HG03571 (cell line): Measurements from ENCODE around the gene DDR2.

Experiments
- ATAC-seq: cut with Tn5 transposase; IDR thresholded peaks from one replicate; pipeline ENCODE4 v1.9.1; 2021; ENCODE audit not compliant: unreplicated experiment

The DDR2 gene

GRCh38 chr1:162670928-162671663 is 38.8 kb downstream of the DDR2 start:
- ATAC-seq: no peak

- no peak for ATAC-seq
Measured at GRCh38 chr1:162671664-162672410, 39.6 kb downstream of the DDR2 start.

- ATAC-seq: no peak
Measured at GRCh38 chr1:162672622-162673260, 40.5 kb downstream of the DDR2 start.

GRCh38 chr1:162674034-162674608 is 41.9 kb downstream of the DDR2 start:
- no peak for ATAC-seq

GRCh38 chr1:162676087-162676486 is 43.8 kb downstream of the DDR2 start:
- no peak for ATAC-seq

- no peak for ATAC-seq
Measured at GRCh38 chr1:162676750-162677149, 44.5 kb downstream of the DDR2 start.

- ATAC-seq: no peak
Measured at GRCh38 chr1:162677607-162678371, 45.5 kb downstream of the DDR2 start.

- ATAC-seq: no peak
Measured at GRCh38 chr1:162678439-162678838, 46.2 kb downstream of the DDR2 start.

GRCh38 chr1:162679298-162679697 is 47.0 kb downstream of the DDR2 start:
- ATAC-seq: no peak

- no peak for ATAC-seq
Measured at GRCh38 chr1:162680419-162681121, 48.3 kb downstream of the DDR2 start.

- no peak for ATAC-seq
Measured at GRCh38 chr1:162681122-162681436, 48.8 kb downstream of the DDR2 start.

GRCh38 chr1:162682013-162682419 is 49.8 kb downstream of the DDR2 start:
- ATAC-seq: no peak

GRCh38 chr1:162687870-162688269 is 55.6 kb downstream of the DDR2 start:
- no peak for ATAC-seq

- no peak for ATAC-seq
Measured at GRCh38 chr1:162688521-162688920, 56.3 kb downstream of the DDR2 start.

GRCh38 chr1:162688931-162689330 is 56.7 kb downstream of the DDR2 start:
- no peak for ATAC-seq

- no peak for ATAC-seq
Measured at GRCh38 chr1:162689745-162690671, 57.7 kb downstream of the DDR2 start.

GRCh38 chr1:162690672-162691434 is 58.6 kb downstream of the DDR2 start:
- ATAC-seq: no peak

- ATAC-seq: no peak
Measured at GRCh38 chr1:162691999-162692575, 59.8 kb downstream of the DDR2 start.
